Islet precursor cell (in vitro differentiated cells): ENCODE measurements around the gene EPHB1.

ENCODE experiments used
- DNase-seq: peaks from one replicate; pipeline ENCODE4 v3.0.0-alpha.2; 2018

Gene EPHB1

DNA sequence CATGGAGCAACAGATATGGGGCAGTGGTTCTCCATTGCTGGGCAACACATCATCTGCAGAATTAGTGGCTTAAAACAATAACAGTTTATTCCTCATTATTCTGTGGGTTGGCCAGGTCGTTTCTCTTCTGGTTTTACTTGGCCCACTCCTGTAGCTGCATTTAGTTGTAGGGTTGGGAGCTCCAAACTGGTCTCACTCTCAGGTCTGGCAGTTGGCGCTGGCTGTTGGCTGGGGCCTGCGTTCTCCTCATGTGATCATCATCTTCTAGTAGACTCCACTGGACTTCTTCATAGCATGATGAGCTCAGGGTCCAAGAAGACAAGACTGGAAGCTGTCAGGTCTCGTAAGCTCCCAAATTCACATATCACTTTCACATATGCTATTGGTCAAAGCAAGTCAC is 91.9 kb downstream of the EPHB1 start:
- DNase-seq = no peak

DNA sequence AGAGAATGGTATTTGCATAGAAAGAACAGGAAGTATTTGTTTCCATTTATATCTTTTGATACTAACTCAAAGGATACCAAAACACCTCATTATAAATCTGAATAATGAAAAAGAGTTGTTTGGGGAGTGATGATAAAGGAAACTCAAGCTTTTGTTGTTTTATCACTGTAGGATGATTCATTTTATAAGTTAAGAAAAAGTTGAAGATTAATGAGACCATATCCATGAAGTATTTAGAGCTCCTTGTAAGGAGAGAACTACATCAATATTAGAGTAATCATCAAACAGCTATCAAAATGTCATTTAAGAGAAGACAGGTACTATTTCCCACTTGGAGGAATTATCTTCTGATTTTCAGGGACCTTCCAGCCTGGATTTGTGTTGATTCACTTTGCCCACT is 92.5 kb downstream of the EPHB1 start:
- no peak for DNase-seq

DNA sequence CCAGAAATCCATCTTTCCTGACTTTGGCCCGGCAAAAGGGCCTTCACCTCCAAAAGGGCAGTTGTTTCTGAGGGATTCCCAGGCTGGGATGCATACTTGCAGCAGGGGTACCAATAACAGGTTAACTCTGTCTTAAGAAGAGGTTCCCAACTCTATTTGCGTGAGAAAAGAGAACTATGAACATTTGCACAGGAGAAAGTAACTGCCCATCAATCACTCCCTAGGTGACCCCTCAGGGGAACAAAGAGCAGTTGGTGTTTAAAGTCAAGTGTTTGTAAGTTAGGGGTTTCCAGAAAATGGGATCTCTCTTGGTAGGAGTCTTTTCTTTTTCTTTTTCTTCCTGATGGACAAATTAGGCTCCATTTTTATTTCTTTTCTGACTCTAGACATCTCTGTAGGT is 97.3 kb downstream of the EPHB1 start:
- no peak for DNase-seq

DNA sequence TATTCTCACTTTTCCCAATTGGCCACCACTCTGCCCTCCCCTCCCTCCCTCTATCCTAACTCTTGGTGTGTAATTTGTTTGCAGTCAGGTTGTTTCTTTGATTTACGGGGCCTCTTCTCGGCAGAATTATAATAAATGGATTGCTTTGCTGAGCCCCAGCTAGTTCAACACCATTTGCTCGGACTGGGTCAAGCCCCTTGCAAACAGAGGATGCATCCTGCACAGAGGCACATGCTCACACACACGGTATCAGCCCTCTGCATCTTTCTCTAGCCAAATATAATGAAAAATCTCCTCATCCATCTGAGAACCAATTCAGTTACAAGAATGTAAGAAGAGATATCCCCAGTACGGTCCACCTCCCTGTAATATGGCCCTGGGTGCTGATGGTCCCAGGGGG is 97.7 kb downstream of the EPHB1 start:
- DNase-seq = no peak

DNA sequence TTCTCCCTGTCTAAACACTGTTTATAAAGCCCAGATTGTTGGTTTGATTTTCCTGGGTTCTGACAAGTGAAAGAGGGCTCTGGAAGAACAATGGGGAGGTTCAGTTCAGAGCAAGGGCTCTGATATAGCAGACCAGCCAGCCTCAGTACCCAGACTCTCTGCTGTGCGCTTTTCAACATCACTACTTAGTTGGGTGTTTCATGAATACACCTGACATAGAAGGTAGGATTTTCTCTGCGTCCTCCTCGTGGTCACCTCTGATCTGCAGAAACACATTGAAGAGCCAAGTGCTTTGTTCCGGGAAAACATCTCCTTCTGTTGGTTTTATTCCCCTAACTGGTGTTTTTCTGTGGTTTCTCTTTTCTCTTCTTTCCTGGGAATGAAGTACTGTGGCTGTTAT is 99.5 kb downstream of the EPHB1 start:
- no peak for DNase-seq

DNA sequence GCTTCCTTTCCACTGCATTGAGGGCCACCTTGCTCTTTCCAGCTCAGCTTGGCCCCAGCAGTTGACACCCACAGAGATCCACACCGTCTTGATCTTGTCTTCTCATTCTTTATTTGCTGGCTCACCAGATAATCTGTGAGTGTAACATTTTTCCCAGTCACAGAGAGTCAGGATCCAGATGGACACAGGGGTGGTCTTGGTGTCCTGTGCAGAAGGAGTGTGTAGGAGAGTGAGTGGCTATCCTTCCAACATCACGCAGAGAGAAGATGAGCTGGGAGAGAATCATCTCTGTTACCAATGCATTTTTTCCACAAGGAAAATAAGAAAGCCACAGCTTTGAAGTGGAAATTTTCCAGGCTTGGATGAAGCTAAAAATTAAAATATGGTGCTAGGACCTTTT is 100.1 kb downstream of the EPHB1 start:
- DNase-seq = no peak

DNA sequence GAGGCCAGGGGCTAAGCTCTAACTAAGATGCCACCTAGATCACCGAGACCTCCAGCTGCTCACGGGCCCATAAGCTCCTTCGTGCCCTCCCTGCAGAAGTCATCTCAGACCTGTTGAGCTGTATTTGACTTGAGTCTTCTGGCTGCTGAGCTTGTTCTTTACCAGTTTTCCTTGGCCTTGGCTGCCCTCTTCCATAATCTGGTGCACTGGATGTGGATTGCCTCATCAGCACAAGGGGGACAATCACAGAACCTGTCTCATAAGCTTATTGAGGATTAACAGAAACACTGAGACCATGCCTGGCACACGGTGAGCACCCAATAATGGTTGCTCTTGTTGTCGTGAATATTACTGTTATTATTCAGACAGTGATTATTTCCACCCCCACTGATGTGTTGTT is 101.1 kb downstream of the EPHB1 start:
- no peak for DNase-seq

DNA sequence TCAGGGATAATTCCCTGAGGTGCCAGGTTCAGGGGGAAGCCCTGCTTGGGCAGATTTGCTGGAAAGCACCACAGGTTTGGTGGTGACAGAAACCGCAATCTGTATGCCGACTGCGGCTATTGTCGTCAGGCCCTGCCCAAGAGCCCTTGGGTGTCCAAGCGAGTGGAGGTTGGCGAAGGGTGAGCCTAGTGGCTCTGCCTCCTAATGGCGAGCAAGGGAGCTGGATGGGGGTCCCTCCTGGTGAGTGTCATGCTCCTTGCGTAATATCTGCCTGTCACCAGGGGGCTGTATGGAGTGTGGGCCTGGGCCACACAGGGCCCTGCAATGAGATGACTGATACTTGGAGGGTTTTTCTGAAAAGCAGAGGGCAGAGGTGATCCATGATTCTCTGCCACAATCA is 101.6 kb downstream of the EPHB1 start:
- no peak for DNase-seq

DNA sequence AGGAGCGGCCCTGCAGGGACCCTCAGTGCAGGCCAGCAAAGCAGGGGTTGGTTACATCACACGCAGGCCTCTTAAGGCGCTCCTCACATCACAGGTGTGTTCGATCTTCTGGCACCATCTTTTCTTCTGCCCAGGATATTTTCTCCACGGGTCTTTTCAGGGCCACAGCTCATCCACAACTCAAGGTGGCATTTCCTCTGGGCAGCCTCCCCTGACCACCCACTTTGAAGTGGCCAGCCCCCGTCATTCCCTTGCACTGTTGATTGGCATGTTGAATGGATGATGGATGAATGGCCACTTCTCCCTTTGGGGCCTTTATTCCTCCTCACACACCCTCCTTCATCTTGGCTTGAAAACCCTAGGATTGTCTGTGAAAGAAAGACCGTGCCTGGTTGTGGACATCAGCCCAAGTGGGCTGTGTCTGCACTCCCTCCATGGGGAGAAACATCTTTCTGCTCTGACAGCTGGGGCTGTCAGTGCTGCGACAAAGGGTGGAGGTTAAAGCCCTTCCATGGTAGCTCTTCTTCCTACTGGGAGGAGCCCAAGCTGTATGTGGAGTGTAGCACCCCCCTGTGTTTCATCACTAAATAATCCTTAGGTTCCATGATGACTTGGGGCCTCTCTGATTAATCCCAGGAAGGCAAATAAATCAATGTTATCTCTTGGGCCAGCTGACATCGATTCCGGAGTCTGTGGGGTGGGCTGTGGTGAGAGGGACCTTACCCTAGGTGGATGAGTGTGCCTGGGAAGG is 102.5 kb downstream of the EPHB1 start:
- DNase-seq = no peak

DNA sequence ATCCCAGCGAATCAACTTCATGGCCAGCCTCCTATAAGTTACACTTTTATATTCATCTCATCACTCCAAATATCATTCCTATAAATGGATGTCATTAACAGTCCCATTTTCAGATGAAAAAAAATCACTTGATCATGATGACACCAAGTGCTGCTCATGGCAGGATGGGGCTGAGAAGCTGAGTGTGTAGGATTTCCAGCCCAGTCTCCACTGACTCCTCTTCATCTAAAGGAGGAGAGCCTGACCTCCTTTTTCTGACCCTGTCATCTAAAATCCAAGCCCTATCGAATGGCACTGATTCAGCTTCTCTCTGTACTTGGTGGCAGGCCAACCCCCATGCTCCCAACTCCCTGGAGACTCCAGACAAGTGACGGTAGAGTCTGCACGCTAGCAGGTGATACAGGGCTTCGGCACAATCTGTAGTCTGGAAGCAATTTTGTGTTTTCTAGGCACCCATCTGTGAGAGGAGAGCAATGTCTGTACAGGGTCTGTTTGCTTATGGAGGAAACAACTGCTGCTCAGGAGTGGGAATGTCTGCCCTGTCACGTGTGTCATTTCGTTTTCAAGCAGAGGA is 103.2 kb downstream of the EPHB1 start:
- DNase-seq = no peak

DNA sequence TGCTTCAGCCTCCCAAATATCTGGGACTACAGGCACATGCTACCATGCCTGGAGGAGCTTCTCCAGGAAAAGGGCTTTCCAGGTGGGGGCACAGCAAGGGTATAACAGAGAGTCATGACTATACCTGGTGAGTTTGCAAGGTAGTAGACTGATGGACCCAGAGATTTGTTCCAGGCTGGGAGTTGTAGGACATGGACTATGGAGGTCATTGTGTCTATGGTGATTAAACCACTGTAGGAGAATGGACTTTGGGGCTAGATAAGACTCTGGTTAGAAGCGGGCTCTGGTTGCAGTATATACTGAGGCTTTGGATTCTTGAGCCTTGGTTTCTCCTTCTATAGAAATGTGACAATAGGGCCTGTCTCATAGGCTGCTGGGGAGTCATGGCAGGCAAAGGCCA is 104.7 kb downstream of the EPHB1 start:
- DNase-seq = no peak

DNA sequence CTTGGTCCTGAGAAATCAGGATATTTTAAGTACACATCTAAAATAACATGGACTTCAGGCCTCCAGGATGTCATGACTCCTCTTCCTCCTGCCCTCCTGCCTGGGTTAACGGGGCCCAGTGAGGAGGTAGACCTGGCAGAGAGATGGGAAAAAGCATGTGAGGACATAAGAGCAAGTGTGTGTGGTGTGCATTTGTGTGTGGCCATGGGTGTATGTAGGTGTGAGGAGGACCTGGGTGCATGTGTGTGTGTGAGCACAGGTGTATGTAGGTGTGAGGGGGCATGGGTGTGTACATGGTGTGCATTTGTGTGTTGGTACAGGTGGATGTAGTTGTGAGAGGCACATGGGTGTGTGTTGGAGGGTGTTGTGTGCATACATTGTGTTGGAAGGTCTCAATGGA is 105.4 kb downstream of the EPHB1 start:
- DNase-seq = no peak

DNA sequence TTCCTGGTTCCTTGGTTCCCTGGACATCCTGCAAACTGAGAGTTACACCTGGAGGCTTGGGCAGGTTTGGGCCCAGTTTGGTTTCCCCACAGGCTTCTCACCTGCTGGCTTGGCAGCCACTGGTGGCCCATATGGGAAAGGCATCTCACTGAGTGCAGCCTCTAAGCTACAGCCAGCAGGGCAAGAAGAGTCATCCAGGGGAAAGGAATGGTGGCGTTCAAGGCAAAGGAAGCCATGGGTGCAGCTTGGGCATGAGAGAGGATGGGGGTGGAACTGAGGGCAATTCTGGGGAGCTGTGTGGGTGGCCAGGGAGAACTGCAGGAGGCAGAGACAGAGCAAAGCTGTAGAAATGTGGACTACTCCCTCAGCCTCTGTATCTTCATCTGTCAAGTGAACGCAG is 106.4 kb downstream of the EPHB1 start:
- DNase-seq = no peak

DNA sequence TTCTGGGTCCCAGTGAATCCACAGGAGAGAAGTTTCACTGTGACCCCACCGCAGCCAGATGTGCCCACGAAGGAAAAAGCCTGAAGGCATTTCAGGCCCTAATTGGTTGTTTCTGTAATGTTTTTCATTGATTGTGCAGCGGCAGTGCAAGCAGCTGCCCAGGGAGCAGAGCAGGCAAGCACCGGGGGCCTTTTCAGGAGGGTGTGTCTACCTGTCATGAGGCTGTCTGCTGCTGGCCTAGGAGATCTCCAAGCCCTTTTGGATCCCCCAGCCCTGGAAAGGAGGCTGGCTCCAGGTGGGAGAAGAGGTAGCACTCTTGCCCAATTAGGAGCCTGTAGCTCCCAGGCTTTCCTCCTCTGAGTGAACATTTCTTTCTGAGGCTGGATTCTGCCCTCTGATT is 108.8 kb downstream of the EPHB1 start:
- no peak for DNase-seq

DNA sequence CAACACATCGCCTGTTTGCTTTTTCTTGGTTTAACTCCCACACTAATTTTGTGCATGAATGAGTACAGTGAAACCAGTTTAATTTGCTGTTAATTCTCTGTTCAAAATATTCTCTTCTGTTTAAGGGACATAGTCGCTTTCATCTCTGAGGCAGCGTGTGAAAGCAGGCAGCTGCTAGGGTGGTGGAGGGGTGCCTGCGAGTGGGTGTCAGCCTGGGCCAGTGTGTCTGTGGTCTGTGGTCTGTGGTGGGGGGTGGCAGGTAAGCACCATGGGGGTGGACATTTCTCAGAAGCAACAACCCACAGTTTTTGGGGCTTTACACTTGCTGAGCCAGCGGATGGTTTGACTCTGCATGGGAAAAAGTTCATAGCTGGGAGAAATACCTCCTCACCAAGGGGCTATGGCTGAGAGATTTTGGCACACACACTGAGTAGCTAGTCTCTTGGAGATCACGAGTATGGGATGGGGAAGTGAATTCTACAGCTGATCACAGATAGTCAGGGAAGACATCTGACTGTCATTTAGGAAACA is 109.2 kb downstream of the EPHB1 start:
- no peak for DNase-seq

DNA sequence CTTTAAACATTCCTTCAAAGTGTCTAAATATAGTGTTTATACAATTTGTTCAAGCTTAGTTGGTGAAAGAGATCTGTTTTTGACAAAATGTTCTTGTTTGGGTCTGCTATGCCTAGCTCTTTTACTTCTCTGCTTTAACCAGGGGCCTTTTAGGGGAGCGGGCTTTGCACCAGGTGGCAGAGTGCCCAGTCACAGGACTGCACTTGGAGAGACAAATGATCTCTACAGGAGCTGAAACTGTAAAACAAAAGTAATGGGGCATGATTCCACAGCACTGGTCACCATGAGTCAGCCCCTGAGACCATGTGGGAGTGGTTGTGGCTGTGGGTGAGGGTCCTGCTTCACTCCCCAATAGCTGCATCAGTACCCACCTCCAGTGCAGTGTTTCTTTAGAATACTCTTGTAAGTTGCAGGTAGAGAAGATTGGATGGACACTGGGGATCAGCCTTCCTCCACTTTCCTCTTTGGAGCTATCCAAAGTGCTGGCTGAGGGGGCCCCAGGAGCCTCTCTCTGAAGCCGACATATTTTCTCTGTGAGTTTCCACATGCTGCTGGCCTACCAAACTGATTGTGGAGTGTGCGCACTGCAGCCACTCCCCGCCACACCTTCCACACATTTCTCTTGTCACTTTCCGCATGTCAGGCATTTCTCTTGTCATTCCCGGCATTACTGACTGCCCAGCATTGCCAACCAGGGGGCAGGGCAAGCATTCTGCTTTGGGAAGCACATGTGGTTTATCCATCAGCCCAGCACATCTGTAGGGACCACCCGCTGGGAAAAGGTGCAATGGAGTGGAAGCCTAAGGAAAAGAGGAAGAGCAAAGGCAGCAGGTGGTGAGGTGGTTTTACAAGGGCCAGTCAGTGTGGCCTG is 110.0 kb downstream of the EPHB1 start:
- DNase-seq = no peak

DNA sequence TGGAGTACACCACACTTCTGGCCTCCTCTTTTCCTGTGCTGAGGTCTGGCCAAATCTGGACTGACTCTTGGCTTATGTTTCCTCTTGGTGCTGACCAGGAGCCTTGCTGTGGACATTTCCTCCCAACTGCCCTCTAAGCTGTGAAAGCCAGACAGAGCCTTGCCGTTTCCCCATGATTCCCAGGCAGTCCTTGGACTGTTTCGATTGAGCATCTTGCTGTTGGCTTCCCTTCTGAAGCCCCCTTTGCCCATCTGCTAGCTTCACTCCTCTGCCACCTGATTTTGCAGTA is 110.5 kb downstream of the EPHB1 start:
- DNase-seq = no peak

DNA sequence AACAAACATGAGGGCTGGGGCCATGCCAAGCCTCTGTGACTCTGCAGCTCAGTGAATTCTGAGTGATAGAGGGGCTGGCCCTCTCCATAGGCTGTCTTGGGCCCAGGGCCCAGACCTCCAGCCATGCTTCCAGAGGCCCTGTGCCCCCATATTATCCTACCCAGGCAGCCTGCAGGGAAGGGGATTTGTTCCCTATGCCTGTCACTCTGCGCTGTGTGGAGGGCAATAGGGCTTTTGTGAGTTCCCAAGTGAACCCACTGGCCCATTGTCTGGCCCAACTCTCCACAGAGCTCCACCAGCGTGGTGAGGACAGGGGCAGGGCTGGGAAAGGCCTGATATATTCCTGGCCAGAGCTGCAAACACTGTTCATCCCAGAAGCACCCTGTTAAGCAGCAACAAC is 113.2 kb downstream of the EPHB1 start:
- no peak for DNase-seq

DNA sequence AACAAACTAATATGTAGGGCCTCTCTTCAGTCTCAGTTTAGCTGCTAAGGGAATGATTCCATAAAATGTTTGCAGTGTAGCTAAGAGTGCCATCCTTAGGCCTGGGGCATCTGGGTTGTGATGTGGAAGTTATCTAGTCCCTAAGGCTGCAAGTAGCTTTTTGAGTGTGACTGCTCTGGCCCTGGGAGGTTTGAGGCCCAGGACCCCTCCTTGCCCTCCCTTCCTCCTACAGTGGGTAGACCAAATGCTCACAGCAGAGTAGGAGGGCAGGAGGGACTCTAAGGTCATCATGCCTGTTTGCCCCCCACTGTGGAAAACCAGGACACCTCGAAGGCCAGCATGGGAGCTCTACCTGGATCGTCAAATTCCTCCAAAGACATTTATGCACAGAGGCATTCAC is 115.0 kb downstream of the EPHB1 start:
- no peak for DNase-seq

DNA sequence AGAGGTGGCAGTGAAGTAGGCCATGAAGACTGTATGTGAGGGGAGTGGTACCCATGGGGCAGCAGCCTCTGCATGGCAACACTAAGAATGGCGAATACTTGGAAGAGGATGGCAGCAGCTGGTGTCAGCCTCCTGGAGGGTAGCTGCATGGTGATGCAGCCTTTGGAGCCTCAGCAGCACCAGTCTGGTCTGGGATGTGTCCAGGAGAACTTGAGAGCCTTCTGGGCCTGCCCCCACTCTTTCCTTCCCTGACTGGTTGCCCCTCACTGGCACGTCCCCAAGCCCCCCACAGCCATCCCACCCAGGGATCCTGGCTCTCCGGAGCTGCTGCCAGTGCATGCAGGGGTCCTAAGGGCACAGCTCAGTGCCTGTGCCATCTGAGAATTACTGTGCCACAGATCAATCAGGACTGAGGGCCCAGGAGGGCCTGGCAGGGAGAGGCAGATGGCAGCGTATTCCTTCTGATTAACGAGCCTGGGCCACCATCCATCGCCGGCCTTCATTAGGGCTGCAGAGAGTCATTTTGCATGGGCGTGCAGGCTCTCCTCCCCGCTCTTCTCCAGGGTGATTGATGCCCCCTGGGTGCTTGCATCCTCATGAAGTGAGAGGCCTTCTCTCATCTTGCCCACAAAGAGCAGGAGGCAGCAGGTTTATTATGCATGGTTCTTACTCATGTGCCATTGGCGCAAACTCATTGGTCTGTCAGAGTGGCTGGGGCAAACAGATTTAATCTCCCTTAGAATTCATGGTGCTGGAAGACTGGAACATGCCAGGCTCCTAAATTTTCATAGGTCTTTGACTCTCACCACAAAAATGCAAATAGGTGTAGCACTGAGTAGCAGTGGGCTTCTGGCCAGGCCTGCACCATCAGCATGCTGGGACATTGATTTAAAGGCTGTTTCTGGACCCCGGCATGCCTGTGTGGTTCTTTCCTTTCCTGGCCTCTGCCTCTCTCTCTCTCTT is 116.8 kb downstream of the EPHB1 start:
- DNase-seq = no peak

DNA sequence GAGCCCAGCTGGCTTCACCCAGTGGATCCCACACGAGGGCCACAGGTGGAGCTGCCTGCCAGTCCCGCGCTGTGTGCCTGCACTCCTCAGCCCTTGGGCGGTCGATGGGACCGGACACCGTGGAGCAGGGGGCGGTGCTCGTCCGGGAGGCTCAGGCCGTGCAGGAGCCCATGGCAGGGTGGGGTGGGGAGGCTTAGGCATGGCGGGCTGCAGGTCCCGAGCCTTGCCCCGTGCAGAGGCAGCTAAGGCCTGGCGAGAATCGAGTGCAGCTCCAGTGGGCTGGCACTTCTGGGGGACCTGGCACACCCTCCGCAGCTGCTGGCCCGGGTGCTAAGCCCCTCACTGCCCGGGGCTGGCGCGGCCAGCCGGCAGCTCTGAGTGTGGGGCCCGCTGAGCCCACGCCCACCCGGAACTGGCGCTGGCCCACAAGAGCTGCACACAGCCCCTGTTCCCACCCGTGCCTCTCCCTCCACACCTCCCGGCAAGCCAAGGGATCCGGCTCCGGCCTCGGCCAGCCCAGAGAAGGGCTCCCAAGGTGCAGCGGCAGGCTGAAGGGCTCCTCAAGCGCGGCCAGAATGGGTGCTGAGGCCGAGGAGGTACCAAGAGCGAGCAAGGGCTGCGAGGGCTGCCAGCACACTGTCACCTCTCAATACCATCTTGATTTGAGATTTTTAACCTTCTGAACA is 121.4 kb downstream of the EPHB1 start:
- no peak for DNase-seq

DNA sequence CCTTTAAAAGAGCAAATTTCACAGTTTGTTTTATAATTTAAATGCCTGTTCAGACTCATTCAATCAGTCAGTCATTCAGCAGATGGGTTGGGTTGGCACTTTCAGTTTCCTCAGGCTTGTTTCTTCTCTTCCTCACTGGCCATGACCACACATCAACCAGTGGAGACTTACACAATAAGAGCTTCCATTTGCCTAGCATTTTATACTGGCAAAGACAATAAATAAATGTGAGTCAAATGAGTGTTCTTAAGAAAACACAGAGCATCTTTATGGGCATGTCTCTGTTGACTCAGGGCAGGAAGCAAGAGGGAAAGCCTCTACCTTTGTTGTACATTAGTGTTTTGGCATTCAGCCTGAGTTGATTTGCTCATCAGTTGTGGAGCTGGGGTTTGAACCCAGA is 122.6 kb downstream of the EPHB1 start:
- DNase-seq = no peak
